Measurements from ENCODE around the gene TMPRSS15. TPM values are rescaled to one million over a fixed set of nuclear protein-coding genes. Genes with fewer than 3 reads are reported as not detected.
A peak's percentile ranks its signal among the peaks of the same experiment; 100 is the strongest.

Gene TMPRSS15
- total RNA-seq, 2 donors from 2014 or later: not detected

- Mint-ChIP-seq H3K4me3 (no peak overlapping the region), H3K4me1 (ENCODE audit: low read depth in 2 of 2) (no peaks in the 10 kb centered on the region), H3K27ac (no peak overlapping the region), H3K27me3 (no peaks in the 10 kb centered on the region), H3K9me3 (no peaks in the 10 kb centered on the region), H3K36me3 (no peaks in the 10 kb centered on the region)
- DNase-seq (ENCODE audit: low spot score) (no peak), ATAC-seq (no peak)
Measured at GRCh38 chr21:18298228-18298627, 105.4 kb downstream of the TMPRSS15 start.

GRCh38 chr21:18294100-18294499, 109.5 kb downstream of the TMPRSS15 start:
- no peak overlapping the region for H3K4me3 Mint-ChIP-seq
- H3K36me3 Mint-ChIP-seq: no peaks in the 10 kb centered on the region
- ATAC-seq (no peak), DNase-seq (ENCODE audit: low spot score) (no peak)
- no peak overlapping the region for H3K27ac Mint-ChIP-seq
- H3K27me3 Mint-ChIP-seq: no peaks in the 10 kb centered on the region
- H3K4me1 Mint-ChIP-seq (ENCODE audit: low read depth in 2 of 2): no peaks in the 10 kb centered on the region
- H3K9me3 Mint-ChIP-seq: no peaks in the 10 kb centered on the region

- Mint-ChIP-seq H3K36me3 (no peaks in the 10 kb centered on the region), H3K27me3 (peaks cover 0 to 3% of the 10 kb centered on the region in 2 donors), H3K27ac (no peak overlapping the region), H3K4me1 (ENCODE audit: low read depth in 2 of 2) (no peaks in the 10 kb centered on the region), H3K9me3 (no peaks in the 10 kb centered on the region), H3K4me3 (no peak overlapping the region)
- no peak for ATAC-seq
- DNase-seq (ENCODE audit: low spot score): no peak
Measured at GRCh38 chr21:18289876-18290275, 113.7 kb downstream of the TMPRSS15 start.

- H3K9me3 Mint-ChIP-seq: no peaks in the 10 kb centered on the region
- ATAC-seq (no peak), DNase-seq (ENCODE audit: low spot score) (no peak)
- H3K4me3 Mint-ChIP-seq: no peak overlapping the region
- no peak overlapping the region for H3K27ac Mint-ChIP-seq
- peaks cover 4% of the 10 kb centered on the region for H3K36me3 Mint-ChIP-seq
- H3K4me1 Mint-ChIP-seq (ENCODE audit: low read depth in 2 of 2): no peaks in the 10 kb centered on the region
- H3K27me3 Mint-ChIP-seq: peaks cover 0 to 5% of the 10 kb centered on the region in 2 donors
Measured at GRCh38 chr21:18285379-18285778, 118.2 kb downstream of the TMPRSS15 start.

- Mint-ChIP-seq H3K4me1 (ENCODE audit: low read depth in 2 of 2) (no peaks in the 10 kb centered on the region), H3K36me3 (peaks cover 4% of the 10 kb centered on the region), H3K4me3 (no peak overlapping the region), H3K27me3 (peaks cover 0 to 2% of the 10 kb centered on the region in 2 donors), H3K9me3 (no peaks in the 10 kb centered on the region), H3K27ac (no peak overlapping the region)
- ATAC-seq (no peak), DNase-seq (ENCODE audit: low spot score) (no peak)
Measured at GRCh38 chr21:18275781-18276180, 127.8 kb downstream of the TMPRSS15 start.

GRCh38 chr21:18274370-18274769, 129.2 kb downstream of the TMPRSS15 start:
- no peak overlapping the region for H3K27ac Mint-ChIP-seq
- no peak for DNase-seq (ENCODE audit: low spot score)
- H3K27me3 Mint-ChIP-seq: no peaks in the 10 kb centered on the region
- no peak overlapping the region for H3K4me3 Mint-ChIP-seq
- no peaks in the 10 kb centered on the region for H3K4me1 Mint-ChIP-seq (ENCODE audit: low read depth in 2 of 2)
- H3K36me3 Mint-ChIP-seq: no peaks in the 10 kb centered on the region
- H3K9me3 Mint-ChIP-seq: no peaks in the 10 kb centered on the region
- no peak for ATAC-seq

- DNase-seq (ENCODE audit: low spot score) (no peak), ATAC-seq (no peak)
- Mint-ChIP-seq H3K4me3 (no peak overlapping the region), H3K36me3 (no peaks in the 10 kb centered on the region), H3K27ac (no peak overlapping the region), H3K9me3 (no peaks in the 10 kb centered on the region), H3K4me1 (ENCODE audit: low read depth in 2 of 2) (no peaks in the 10 kb centered on the region), H3K27me3 (no peaks in the 10 kb centered on the region)
Measured at GRCh38 chr21:18273400-18273799, 130.2 kb downstream of the TMPRSS15 start.

- H3K4me3 Mint-ChIP-seq: no peak overlapping the region
- H3K36me3 Mint-ChIP-seq: no peaks in the 10 kb centered on the region
- no peaks in the 10 kb centered on the region for H3K9me3 Mint-ChIP-seq
- H3K27ac Mint-ChIP-seq: no peak overlapping the region
- ATAC-seq (no peak), DNase-seq (ENCODE audit: low spot score) (no peak)
- H3K4me1 Mint-ChIP-seq (ENCODE audit: low read depth in 2 of 2): no peaks in the 10 kb centered on the region
- peaks cover 0 to 2% of the 10 kb centered on the region in 2 donors for H3K27me3 Mint-ChIP-seq
Measured at GRCh38 chr21:18269856-18270255, 133.7 kb downstream of the TMPRSS15 start.

- no peak for ATAC-seq
- Mint-ChIP-seq H3K27ac (no peak overlapping the region), H3K9me3 (no peaks in the 10 kb centered on the region), H3K36me3 (no peaks in the 10 kb centered on the region), H3K4me3 (no peak overlapping the region), H3K27me3 (peaks cover 0 to 7% of the 10 kb centered on the region in 2 donors), H3K4me1 (ENCODE audit: low read depth in 2 of 2) (no peaks in the 10 kb centered on the region)
- no peak for DNase-seq (ENCODE audit: low spot score)
Measured at GRCh38 chr21:18268906-18269305, 134.7 kb downstream of the TMPRSS15 start.

GRCh38 chr21:18267496-18267895, 136.1 kb downstream of the TMPRSS15 start:
- H3K4me1 Mint-ChIP-seq (ENCODE audit: low read depth in 2 of 2): no peaks in the 10 kb centered on the region
- no peaks in the 10 kb centered on the region for H3K36me3 Mint-ChIP-seq
- no peaks in the 10 kb centered on the region for H3K9me3 Mint-ChIP-seq
- no peak overlapping the region for H3K27ac Mint-ChIP-seq
- ATAC-seq (no peak), DNase-seq (ENCODE audit: low spot score) (no peak)
- peaks cover 0 to 7% of the 10 kb centered on the region in 2 donors for H3K27me3 Mint-ChIP-seq
- H3K4me3 Mint-ChIP-seq: no peak overlapping the region

- no peaks in the 10 kb centered on the region for H3K9me3 Mint-ChIP-seq
- H3K4me1 Mint-ChIP-seq (ENCODE audit: low read depth in 2 of 2): no peaks in the 10 kb centered on the region
- DNase-seq (ENCODE audit: low spot score): no peak
- no peak for ATAC-seq
- H3K27ac Mint-ChIP-seq: no peak overlapping the region
- no peak overlapping the region for H3K4me3 Mint-ChIP-seq
- H3K36me3 Mint-ChIP-seq: no peaks in the 10 kb centered on the region
- H3K27me3 Mint-ChIP-seq: peaks cover 0 to 7% of the 10 kb centered on the region in 2 donors
Measured at GRCh38 chr21:18265944-18266343, 137.6 kb downstream of the TMPRSS15 start.

GRCh38 chr21:18253799-18254198, 149.8 kb downstream of the TMPRSS15 start:
- ATAC-seq (no peak), DNase-seq (ENCODE audit: low spot score) (no peak)
- no peaks in the 10 kb centered on the region for H3K4me1 Mint-ChIP-seq (ENCODE audit: low read depth in 2 of 2)
- H3K9me3 Mint-ChIP-seq: no peaks in the 10 kb centered on the region
- no peak overlapping the region for H3K27ac Mint-ChIP-seq
- H3K36me3 Mint-ChIP-seq: no peaks in the 10 kb centered on the region
- H3K4me3 Mint-ChIP-seq: no peak overlapping the region
- no peaks in the 10 kb centered on the region for H3K27me3 Mint-ChIP-seq

GRCh38 chr21:18253221-18253620, 150.4 kb downstream of the TMPRSS15 start:
- no peak overlapping the region for H3K27ac Mint-ChIP-seq
- no peaks in the 10 kb centered on the region for H3K27me3 Mint-ChIP-seq
- DNase-seq (ENCODE audit: low spot score): no peak
- H3K4me1 Mint-ChIP-seq (ENCODE audit: low read depth in 2 of 2): no peaks in the 10 kb centered on the region
- H3K36me3 Mint-ChIP-seq: no peaks in the 10 kb centered on the region
- no peaks in the 10 kb centered on the region for H3K9me3 Mint-ChIP-seq
- no peak overlapping the region for H3K4me3 Mint-ChIP-seq
- ATAC-seq: no peak

- no peaks in the 10 kb centered on the region for H3K36me3 Mint-ChIP-seq
- H3K27me3 Mint-ChIP-seq: peaks cover 0 to under 1% of the 10 kb centered on the region in 2 donors
- no peak overlapping the region for H3K4me3 Mint-ChIP-seq
- no peak overlapping the region for H3K27ac Mint-ChIP-seq
- ATAC-seq: peak in 1 of 2 donors; percentile 56
- no peaks in the 10 kb centered on the region for H3K4me1 Mint-ChIP-seq (ENCODE audit: low read depth in 2 of 2)
- no peaks in the 10 kb centered on the region for H3K9me3 Mint-ChIP-seq
- no peak for DNase-seq (ENCODE audit: low spot score)
Measured at GRCh38 chr21:18252680-18253079, 150.9 kb downstream of the TMPRSS15 start.

- Mint-ChIP-seq H3K4me3 (no peak overlapping the region), H3K36me3 (no peaks in the 10 kb centered on the region), H3K4me1 (ENCODE audit: low read depth in 2 of 2) (no peaks in the 10 kb centered on the region), H3K27ac (no peak overlapping the region), H3K27me3 (peaks cover 0 to 2% of the 10 kb centered on the region in 2 donors), H3K9me3 (no peaks in the 10 kb centered on the region)
- ATAC-seq (no peak), DNase-seq (ENCODE audit: low spot score) (no peak)
Measured at GRCh38 chr21:18252256-18252655, 151.3 kb downstream of the TMPRSS15 start.

All from natural killer cell treated with Interleukin-12 subunit alpha and Interleukin-12 subunit beta and Interleukin-15 and Interleukin-18, amount 100 ng/mL, for 72 hours (primary cell).